GM18499 (cell line): ENCODE measurements around the gene SLC25A29.
"Not testable (repeated sequence)": the region's sequence is repeated elsewhere in the genome, so short reads cannot be mapped to it uniquely, and the experiment has no call there.

Experiments used
- ATAC-seq: cut with Tn5 transposase; IDR thresholded peaks from one replicate; pipeline ENCODE4 v1.9.1; 2021; ENCODE audit warnings: moderate number of reproducible peaks; ENCODE audit not compliant: insufficient read depth, unreplicated experiment

Gene SLC25A29

GRCh38 chr14:100283984-100284881 is 22.0 kb downstream of the SLC25A29 start:
- no peak for ATAC-seq

GRCh38 chr14:100283436-100283835 is 22.8 kb downstream of the SLC25A29 start:
- not testable (repeated sequence) for ATAC-seq

DNA sequence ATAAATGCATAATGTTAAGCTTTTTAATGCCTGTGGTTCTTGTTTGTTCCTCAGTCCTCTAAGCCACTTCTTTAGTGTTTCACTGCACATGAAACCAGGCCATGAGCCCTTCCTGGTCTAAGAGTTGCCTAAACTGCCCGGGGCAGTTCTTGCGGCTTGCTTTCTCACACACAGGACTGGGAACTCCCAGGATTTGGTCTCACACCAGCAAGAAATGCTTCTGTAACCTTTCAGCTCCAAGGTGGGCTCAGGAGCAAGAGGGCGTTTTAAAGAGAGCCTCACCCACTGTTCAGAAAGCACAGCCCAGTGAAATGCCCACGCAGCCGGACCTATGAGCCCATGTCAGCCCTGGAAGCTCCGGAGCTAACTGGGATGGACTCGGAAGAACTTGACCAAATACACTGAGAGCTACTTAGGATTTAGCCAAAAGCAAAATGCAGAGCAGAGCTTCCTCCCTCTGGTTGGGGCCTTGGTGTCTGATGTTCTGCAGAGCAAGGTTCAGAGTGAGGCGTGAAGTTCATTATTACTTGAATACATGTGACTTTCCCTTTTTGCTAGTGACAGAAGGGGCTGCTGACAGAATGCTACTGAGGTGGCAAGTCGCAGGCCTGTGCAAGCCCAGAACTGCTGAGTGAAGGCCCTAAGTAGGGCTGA is 23.4 kb downstream of the SLC25A29 start:
- ATAC-seq, result no peak

DNA sequence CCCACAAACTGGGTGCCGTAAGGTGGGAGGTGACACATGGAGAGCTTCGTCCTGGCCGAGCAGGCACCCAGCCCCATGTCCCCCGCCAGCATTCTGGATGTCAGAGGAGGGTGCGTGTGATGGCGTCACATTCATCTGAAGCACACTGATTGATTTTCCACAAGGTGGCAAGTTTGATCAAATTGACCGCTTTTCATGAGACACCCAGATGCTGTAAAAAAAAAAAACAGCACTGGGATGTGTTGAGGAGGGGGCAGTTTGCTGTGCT is 24.2 kb downstream of the SLC25A29 start:
- no peak for ATAC-seq

DNA sequence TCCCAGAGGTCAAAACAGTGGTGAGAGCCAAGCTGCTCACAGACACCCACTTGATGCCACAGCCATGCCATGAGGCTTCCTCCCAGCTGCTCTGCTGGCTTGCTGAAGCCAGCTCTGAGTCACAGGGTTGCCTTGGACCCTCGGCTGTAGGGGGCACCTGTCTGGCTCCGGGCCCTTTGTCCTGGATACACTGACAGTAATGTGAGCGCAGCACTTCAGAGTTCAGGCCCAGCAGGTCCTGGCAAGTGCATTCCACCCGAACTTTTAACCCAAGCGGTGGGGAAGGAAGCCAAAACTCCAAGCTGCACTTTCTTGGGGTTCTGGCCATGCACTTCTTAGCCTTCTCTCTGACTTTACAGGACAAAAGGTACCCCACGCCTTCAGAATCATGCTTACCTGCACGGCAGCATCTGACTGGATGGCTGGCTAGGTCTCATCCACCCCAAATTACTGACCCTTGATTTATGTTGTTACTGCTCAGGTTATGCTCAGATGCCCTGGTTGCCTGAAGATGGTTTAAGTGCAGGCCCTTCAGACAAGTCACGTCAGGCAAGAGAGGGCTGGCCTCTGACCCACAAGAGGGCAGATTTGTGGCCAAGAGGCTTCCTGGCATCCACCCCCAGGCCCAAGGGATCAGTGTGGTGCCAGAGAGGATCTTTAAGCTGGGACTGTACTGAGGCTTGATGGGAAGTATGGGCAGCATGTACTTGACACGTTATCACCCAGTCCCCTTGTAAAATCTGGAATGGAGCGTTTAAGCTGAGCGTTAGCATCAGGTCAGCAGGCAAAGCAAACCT is 24.8 kb downstream of the SLC25A29 start:
- no peak for ATAC-seq

DNA sequence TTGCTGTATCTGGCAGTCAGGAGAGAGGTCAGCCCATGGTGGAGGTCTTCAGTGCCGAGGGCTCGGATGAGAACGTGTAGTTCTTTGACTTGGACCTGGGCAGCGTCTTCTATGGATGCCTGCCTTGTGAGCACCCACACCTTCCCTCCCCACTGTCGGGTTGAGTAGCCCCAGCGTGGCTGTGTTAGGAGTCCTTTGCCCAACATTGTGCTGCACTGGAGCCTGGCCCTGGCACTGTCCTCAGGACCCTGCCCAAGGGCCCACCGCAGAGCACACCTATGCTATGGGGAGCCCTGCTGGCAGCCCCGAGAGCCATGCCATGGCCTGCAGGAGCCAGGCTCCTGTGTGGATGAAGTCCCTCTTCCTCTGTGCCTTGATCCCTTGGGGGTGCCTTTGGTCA is 26.7 kb downstream of the SLC25A29 start:
- ATAC-seq, result no peak

DNA sequence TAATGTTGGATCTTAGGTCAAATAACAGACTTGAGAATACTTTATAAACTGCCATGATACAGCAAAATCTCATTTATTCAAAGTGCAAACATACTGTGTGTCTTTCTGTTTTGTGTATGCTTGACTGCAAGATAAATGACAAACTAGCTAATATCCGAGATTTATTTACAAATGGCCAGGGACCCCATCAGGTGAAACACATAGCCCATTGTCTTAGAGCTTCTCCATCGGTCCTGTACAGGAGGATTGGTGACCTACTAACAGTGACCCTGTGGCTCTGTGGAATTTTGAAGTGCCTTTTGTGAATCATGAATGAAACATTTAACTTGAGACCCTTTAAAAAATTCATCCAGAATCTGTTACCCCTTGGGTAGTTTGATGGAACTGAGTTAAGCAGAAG is 27.1 kb downstream of the SLC25A29 start:
- ATAC-seq, result no peak

- no peak for ATAC-seq
Measured at GRCh38 chr14:100278702-100279101, 27.5 kb downstream of the SLC25A29 start.

DNA sequence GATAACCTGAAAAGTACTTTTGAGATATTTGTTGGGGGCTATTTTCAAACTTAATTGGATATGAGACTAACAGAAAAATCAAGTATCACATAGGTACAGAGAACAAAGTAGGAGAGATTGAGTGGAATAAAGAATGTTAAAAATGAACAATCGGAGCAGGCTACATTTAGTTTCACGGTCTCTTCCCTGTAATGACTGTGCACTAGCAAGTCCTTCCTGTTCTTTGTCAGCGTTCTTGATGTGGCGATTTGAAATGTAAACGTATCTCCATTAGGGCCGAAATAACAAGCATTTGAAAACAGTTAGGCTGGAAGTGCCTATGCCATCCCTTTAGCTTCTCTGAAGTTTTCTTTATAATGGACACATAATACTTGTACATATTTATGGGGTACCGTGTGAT is 31.0 kb downstream of the SLC25A29 start:
- no peak for ATAC-seq

GRCh38 chr14:100274250-100274649 is 32.0 kb downstream of the SLC25A29 start:
- no peak for ATAC-seq

DNA sequence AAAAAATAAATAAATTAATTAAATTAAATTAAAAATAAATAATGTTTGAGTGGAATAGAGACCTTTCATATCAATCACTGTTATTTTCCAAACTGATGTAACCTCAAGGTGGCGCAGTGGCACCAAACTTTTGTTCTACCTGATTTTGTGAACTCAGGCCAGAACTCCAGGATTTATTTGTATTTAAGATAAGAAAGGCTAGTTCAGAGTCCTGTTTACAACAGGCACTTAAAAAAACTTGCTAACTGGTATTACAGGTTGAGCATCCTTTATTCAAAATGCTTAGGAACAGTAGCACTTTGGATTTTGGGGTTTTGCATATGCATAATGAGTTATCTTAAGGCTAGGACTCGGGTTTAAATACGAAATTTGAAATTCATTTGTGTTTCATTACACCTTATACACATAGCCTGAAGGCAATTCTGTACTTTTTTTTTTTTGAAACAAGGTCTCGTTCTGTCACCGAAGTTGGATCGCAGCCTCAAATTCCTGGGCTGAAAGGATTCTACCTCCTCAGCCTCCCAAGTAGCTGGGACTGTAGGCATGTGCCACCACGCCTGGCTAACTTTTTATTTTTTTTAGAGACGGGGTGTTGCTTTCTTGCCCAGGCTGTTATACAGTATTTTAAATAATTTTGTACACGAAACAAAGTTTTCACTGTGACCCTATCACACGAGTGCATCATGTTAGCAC is 34.9 kb downstream of the SLC25A29 start:
- no peak for ATAC-seq

GRCh38 chr14:100268591-100269207 is 37.5 kb downstream of the SLC25A29 start:
- ATAC-seq, result no peak

DNA sequence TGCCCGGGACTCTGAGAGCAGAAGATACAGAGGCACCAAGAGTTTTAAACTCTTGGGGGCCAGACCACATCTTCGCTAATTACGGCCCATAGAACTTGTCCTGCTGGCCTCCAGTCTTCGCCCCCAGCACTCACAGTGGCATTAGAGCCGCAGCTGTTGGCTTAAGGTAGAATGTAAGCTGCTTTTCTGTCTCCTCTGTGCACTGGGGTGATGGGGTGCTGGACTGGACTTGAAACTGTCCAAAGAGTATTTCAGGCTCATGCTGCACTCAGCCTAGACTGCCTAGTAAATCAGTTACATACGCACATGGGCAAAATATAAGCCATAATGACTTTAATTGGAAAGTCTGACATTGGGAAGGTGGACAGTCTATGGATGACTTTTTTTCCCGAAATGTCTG is 38.3 kb downstream of the SLC25A29 start:
- ATAC-seq, result no peak

- no peak for ATAC-seq
Measured at GRCh38 chr14:100263141-100263540, 43.1 kb downstream of the SLC25A29 start.

DNA sequence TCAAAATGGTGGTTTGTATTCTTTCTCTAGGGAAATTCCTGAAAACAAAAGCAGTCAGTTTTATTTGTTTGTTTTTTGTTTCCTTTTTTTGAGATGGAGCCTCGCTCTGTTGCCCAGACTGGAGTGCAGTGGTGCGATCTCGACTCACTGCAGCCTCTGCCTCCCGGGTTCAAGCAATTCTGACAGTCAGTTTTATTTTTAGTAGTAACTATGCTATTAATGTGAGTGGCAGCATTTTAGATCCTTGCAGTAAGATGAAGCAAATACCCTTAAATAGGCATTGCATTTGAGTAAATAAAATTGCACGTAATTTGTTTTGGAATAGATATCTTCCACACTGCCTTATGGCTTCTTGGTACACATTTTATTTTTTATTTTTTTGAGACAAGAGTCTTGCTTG is 43.7 kb downstream of the SLC25A29 start:
- ATAC-seq, result no peak

GRCh38 chr14:100261621-100262020 is 44.6 kb downstream of the SLC25A29 start:
- no peak for ATAC-seq

GRCh38 chr14:100256339-100256895 is 49.8 kb downstream of the SLC25A29 start:
- ATAC-seq, result peak; percentile 68

- ATAC-seq, result no peak
Measured at GRCh38 chr14:100252684-100253083, 53.6 kb downstream of the SLC25A29 start.

DNA sequence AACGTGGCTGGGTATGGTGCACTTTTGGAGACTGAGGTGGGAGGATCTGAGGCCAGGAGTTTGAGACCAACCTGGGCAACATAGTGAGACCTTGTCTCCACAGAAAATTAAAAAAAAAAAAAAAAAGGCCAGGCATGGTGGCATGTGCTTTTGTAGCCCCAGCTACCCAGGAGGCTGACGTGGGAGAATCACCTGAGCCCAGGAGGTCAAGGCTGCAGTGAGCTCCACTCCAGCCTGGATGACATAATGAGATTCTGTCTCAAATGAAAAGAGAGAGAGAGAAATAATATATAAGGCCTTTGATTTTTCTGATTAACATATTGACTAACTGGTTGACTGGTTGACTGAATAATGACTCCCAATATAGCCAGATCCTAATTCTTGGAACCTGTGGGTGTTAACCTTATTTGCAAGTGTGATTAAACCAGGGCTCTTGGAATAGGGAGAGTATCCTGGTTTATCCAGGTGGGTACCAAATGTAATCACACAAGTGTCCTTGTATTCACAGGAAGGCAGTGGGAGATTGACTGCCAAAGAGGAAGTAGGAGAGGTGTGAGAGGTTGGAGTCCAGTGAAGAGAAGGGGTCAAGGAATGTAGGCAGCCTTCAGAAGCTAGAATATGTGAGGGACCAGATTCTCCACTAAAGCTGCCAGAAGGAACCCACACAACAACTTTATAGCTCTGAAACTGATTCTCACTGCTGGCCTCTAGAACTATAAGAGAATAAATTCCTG is 55.3 kb downstream of the SLC25A29 start:
- ATAC-seq, result no peak
